ENCODE results near the gene USP35.

DNA sequence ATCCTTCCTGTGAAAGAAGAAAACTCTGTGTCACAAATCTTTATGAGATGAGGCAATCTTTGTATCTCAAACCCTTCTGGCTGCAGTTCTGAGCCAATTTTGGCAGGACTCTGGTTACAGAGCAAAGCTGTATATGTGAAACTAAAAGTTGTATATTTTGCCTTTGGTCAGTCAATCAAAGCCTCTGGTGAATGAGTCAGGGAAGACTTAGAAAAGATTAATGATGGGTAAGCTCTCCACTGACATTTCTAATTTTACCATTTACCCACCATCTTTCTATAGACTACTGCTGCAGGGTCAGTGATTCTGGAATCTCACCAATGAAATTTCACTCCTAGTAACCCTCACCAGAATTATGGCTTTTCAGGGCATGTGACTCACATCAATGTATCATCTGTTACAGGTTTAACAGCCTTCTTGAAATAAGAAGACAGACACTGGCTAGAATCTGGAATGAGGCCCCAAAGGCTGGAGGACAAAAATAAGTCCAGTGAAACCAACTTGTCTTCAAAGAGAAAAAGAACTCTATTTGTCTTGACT lies 43.3 kb downstream of the USP35 start:
- TF ChIP-seq, protein P1, sequence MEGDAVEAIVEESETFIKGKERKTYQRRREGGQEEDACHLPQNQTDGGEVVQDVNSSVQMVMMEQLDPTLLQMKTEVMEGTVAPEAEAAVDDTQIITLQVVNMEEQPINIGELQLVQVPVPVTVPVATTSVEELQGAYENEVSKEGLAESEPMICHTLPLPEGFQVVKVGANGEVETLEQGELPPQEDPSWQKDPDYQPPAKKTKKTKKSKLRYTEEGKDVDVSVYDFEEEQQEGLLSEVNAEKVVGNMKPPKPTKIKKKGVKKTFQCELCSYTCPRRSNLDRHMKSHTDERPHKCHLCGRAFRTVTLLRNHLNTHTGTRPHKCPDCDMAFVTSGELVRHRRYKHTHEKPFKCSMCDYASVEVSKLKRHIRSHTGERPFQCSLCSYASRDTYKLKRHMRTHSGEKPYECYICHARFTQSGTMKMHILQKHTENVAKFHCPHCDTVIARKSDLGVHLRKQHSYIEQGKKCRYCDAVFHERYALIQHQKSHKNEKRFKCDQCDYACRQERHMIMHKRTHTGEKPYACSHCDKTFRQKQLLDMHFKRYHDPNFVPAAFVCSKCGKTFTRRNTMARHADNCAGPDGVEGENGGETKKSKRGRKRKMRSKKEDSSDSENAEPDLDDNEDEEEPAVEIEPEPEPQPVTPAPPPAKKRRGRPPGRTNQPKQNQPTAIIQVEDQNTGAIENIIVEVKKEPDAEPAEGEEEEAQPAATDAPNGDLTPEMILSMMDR (conservative IDR thresholded peaks at IDR 0.05 in 1 of 2, IDR thresholded peaks at IDR 0.05 in 1 of 2; ENCODE audit: low read depth in 1 of 2, low read length in 2 of 2): no peak
- TF ChIP-seq EZH2 (IDR thresholded peaks at IDR 0.05; ENCODE audit: low read length, missing control alignments): no peak

All from fibroblast of lung (primary cell).